Stimulated activated naive CD4-positive, alpha-beta T cell (primary cell): ENCODE results near the gene CHCHD6.

ENCODE experiments used
- DNase-seq, 6 experiments: peaks; one replicate each; lab custom pipeline; 2025; lab: John Stamatoyannopoulos, UW

CHCHD6 gene

DNA sequence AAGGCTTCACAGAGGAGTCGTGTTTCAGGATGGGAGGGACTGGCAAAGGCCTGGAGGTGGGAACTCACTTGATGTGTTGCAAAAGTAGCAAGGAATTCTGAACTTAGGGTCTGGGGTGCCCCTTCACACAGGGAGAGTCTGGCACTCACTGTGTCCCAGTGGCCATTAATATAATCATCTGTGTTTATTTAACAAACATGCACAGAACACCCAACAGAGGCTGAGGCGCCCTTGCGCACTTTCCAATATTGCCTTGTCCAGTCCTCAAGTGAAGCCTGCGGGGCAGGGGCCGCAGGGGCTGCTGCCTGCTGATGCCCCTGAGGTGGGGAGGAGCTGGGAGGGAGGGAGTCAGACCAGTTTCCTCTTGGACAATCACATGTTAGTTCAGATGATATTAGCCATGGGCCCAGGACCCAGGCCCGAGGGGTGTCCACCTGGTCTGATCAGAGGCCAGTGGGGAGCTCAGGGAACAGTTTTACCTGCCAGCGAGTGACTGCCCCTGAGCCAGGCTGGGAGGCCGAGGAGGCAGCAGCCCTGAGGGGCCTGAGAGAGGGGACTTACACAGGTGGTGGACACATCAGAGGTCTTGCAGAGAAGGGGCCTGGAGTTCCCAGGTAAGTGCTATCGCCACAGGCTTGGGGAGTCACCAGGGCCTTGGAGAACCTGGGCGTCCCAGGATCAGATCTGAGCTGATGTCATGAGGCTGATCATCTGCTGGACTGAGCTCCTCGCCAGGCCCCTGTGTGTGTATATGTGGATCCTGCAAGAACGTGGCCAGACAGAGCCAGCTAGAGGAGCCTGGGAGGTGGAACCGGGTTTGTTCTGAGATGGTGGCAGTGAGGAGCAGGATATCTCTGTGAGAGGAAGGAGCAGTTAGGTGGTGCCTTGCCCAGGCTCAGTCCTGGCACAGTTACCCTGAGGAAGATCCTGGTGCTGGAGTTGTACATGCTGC, 35.3 kb upstream of the CHCHD6 start:
- no peak for DNase-seq

DNA sequence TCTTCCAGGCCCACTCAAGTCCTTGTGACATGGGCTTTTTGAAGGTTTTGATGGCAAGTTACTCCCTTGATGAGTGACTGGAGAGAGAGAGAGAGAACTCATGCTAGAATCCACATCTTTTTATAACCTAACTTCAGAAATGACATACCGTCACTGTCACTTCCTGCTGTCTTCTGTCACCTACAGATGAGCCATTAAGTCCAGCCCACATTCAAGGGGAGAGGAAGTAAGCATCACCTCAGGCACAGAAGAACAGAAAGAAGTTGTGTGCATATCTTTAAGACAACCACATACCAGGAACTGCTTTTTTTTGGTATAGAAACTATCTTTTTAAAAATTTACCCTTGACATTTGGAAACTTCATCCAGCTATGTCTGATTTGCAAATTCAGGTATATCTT, 32.5 kb upstream of the CHCHD6 start:
- peak in 1 of 6 experiments; percentile 26 for DNase-seq

DNA sequence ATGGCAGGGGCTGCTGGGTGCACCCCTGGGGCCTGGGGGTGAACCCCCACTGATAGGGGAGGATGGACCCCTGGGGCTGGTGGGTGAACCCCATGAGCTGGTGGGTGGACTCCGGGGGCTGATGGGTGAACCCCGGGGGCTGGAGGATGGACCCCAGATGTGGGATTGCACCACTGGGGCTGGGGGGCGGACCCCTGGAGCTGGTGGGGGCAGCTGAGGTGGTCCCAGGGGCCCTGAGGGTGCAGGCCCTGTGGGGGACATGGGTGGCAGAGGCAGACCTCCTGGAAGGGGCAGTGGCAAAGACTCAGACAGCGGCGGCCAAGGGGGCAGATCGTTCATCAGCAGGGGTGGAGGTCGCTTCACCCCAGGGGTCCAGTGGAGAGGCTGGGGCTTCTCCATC, 31.7 kb upstream of the CHCHD6 start:
- DNase-seq = no peak

DNA sequence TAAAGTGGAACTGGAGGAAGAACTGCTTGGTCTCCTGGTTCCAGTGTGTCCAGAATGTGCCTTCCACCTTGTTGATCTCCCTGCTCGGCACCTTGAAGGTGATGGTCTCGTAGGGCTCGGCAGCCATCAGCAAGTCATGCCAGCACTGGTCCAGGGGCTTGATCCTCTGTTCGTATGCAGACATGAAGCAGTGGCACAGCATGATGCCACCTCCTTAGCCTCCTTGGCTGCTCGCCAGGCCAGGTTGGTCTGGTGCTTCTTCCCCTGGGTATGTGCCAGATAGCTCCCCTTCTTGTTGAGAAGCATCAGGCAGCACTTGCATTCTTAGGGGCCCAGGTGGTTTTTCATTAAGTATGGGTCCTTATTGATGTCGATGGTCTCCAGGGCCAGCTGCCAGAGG, 31.3 kb upstream of the CHCHD6 start:
- DNase-seq = no peak

DNA sequence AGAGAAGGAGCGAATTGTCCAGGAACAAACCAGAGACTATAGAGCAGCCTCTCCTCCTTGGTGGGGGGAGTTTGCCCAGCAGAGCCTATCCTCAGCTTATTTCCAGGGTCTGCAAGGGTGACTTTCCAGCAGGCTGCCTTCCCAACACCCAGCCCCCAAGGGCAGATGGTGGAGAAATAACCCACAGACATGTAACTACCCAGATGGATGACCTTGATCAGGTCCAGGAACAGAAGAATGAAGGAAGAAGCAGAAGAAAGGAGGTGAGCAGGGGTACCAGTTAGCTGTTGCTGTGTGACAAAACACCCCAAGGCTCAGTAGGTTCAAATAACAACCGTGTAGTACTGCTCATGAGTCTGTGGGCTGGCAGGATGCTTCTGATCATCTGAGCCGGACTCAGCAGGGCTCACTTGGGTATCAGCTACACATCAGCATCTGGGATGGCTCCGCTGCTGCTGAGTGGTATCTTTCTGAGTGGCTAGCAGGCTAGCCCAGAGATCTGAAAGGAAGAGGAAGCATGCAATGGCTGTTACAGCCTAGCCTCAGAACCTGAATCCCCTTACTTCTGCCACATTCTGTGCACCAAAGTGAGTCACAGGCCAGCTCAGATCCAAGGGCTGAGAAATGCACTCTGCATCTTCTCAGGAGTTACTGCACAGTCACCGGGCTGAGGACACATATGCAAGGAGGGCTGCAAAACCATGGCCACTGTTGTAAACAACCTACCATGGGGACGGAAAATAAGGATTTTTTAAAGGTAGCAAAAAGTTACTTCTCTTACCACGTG, 26.9 kb upstream of the CHCHD6 start:
- no peak for DNase-seq

DNA sequence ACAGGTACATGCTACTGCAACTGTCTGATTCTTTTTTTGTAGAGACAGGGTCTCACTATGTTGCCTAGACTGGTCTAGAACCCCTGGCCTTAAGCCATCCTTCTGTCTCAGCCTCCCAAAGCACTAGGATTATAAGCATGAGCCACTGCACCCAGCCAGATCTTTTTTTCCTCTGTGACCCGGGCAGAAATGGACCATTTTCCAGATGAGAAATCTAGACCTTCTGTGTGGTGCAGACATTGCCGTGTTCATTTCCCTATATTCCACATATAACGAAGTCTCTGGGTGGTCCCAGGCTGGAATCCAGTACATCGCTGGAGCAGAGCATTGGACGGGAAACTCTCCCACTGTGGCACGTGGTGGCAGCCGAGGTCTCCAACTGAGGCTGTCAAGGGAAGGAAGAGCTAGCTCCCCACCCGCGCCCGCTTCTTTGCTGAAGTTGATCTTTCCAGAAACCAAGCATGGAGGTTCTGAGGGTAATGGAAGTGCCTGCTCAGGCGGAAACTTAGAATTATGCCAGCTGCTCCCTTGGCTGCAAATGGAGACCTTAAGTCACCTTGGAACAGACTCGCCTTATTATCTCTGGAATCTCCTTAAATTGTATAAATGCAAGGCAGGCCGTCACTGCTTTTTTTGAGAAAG, 26.1 kb upstream of the CHCHD6 start:
- no peak for DNase-seq

DNA sequence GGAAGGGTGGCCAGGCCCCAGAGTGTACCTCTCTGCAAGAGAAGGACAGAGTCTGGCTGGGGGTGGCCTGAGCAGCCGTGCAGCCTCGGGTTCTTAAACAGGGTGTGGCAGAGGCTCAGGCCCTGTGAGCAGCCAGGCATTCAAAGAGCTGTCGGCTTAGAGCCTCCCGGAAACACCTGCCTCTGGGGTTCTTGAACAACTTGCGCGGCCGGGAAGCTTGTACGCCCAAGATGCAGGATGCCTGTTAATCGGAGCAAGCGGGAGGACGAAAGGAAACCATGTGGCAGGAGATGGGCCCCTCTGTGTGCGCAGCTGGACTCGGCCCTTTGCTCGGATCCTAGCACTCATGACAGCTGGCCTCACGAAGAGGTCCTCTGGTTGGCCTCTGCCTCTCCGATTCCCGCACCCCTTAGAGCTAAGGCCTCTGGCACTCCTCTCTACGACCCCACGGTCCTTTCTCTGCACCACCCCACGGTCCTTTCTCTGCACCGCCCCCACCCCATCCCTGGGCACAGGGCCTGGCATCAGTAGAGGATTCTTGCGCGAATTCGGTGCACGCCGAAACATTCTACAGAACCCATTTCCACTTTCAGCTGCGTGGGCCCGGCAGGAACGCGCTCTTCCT, 25.2 kb upstream of the CHCHD6 start:
- no peak for DNase-seq

DNA sequence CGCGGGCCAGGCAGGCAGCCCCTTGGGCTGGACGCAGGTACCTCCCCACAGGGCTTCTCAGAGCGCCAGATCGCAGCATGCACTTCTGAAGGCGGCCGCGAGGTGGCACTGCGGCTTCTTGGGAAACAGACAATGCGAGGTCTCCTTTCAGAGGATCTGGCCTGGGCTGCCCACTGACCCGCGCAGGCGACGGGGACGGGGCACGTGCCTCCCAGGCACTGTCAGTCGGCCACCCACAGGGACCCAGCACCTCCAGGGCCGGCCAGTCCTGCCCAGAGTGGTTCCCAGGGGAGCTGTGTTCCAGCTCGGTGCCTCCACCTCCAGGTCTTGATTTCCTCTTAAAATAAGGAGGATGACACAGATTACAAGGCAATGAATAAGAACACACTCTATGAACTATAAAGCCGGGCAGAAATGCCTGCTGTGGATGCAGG, 24.7 kb upstream of the CHCHD6 start:
- peak; percentile 30 to 74 (median 66) for DNase-seq

DNA sequence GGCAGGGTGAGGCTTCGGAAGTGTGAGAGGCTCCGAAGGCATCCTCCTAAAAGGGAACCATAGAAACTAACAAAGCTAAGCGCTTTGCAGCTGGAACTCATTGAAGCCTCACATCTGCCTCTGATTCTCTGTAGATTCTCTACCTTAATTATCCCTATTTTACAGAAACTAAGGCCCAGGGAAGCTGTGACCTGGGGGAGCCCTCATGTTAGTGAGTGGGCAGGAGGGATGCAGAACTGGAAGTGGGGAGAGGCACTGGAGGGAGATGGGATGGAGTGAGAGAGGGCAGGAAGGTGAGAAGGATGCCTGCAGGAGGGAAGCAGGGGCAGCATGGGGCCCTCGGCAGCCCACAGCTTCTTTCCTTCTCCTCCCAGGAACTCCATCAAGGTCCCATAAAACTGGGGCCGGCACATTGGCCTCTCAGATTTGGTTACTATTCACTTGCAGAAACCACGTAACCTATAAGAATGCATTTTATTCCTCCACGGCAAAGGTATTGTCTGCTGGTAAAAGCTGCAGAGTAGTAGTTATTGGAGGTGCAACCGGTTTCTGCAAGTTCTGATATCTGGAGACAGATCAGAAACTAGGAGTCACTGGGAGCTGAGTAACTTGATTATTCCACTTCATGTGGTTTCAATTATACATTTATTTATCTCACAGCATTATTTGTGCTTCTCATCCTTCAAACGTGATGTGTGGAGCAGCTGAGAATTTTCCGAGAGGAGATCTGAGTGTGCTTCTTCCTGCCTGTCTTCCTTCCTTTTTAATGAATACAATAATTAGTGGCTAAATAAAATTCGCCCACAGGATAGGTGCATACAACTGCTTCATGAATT, 24.0 kb upstream of the CHCHD6 start:
- DNase-seq = no peak

DNA sequence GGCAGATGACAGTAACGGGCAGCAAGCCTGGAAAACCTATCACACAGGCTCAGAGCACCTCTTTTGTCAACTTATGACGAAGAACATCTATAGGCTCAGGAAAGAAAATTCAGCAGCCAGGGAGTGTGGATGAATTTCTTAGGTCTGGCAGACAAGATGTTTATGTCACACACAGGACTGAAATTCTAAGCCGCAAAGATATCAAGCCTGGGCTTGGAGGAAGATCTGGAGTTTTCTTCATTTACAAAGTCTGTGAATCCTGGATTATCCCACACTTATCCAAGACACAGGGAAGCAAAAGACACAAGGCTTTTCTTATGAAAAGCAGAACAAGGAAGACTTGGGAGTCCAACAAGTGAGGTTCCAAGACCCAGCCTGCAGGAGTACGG, 23.4 kb upstream of the CHCHD6 start:
- DNase-seq = no peak

DNA sequence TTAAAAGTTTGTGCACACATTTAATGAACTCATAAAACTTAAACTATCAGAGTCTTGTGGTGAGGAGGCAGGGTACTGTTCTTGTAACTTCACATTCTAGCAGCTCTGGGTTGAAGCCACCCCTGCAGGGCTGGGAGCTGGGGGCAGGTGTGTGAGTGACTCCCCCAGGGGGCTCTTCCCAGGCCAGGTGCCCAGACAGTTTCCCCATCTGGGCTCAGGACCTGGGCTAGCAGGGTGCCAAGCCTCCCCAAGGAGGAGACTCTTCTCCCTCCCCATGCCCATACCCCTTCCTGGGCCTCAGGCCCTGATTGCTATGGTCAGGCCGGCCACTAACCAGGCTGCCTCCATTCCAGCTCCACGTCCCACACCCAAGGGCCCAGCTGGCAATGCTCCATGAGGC, 22.0 kb upstream of the CHCHD6 start:
- DNase-seq = no peak

DNA sequence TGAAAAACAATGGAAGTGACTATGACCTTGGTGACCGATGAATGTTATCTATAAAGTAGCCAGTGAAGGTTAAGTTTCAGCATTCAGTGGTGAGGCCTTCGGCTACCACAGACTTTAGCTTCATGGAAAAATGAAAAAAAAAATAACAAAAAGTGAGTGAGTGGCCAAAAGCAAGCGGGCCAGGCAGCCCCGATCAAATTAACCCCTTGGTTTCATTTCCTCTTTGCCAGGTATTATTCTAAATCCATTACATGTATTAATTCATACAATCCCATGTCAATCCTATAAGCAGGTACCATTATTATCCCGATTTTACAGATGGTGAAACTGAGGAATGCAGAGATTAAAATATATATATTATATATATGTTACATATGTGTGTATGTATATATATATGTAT, 21.0 kb upstream of the CHCHD6 start:
- no peak for DNase-seq

DNA sequence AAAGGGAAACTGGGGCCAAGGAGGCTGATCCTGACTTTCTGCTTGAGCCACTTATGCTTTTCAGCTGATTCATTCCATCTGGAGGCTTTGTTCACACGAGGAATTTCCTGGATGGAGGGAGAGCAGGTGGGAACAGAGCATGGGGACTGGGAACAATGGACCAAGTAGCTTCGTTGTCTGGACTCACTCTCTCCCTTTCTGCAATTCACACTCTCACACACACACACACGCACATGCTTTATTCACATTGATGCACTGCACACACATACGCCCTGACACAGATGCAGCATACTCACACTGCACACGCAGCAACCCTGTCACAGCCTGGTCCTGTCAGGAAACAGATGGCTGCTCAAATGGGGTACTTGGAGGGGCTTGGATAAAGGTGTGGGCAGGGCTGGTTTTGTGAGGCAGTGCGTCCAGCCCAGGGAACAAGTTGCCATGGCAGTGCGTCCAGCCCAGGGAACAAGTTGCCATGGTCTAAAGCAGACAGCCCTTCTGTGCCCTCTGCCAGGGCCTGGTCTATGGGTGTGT, 19.8 kb upstream of the CHCHD6 start:
- DNase-seq = no peak

DNA sequence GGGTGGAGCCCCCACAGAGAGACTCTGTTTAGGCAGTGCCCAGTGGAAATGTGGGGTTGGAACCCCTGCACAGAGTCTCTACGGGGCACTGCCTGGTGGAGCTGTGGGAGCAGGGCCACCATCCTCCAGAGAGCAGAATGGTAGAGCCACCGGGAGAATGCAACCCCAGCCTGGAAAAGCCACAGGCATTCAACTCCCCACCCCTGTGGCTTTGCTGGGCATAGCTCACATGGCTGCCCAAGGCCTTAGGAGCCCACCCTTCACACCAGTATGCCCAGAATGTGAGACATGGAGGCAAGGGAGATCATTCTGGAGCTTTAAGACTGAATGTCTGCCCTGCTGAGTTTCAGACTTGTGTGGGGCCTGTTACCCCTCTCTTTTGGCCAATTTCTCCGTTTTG, 19.0 kb upstream of the CHCHD6 start:
- no peak for DNase-seq

DNA sequence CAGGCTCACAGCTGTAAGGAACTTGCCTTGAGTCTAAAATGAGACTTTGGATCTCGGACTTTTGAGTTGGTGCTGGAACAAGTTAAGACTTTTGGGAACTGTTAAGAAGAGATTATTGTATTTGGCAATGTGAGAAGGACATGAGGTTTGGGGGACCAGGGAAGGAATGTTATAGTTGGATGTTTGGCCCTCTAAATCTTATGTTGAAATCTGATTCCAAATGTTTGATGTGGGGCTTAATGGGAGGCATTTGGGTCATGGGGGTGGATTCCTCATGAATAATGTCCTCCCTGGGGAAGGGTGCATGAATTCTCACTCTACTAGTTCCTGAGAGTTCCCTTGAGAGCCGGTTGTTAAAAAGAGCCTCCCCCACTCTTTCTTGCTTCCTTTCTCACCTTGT, 18.5 kb upstream of the CHCHD6 start:
- no peak for DNase-seq

DNA sequence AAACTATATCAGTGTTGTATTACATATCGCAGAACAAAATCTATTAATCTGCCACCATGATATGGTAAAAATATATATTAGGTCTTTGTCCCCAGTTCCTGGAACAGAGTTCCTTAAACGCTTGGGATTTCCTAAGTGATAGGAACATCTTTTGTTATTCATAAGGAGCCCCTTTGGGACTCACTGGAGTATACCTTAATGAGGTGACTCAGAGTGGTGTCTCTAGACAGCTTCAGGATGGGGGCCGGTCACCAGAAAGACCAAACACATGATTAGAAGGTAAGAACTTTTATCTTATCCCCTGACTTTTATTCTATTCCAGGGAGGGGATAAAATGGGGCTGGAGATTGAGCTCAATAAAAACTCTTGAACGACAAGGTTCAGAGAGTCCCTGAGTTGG, 12.3 kb upstream of the CHCHD6 start:
- no peak for DNase-seq

DNA sequence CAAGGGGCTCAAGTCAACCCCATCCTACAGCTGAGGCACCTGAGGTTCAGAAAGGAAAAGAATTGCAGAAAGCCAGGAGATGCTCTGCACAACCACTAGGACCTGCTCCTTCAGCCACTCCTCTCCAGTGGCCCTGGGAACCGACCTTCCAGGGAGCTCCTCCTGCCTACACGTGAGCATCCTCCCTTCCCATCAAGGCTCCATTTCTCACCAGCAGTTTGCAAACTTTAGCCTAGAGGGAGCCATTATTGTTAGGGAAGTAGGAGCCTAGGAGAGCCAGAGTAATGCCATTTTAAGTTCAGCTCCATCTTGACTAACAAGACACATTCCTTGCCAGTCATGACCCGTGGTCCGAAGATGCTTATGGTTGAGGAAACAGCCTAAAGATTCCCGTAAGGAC, 11.2 kb upstream of the CHCHD6 start:
- DNase-seq = no peak

DNA sequence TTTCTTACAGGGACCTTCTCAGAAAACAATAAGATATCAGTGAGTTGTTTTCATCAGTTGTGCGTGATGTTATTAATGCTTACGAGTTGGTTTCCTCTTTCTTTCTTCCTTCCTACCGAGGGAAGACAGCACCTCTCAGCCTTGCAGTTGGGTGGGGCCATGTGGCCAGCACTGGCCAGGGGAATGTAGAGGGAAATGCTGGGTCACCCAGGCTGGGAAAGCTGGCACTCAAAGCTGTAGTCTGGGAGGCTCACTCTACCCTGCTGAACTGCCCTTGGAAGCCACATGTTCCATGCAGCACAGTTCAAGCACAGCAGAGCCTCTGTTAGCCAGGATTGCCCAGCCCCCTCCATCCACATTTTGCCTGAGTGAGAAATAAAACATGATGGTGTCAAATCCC, 10.1 kb upstream of the CHCHD6 start:
- no peak for DNase-seq

DNA sequence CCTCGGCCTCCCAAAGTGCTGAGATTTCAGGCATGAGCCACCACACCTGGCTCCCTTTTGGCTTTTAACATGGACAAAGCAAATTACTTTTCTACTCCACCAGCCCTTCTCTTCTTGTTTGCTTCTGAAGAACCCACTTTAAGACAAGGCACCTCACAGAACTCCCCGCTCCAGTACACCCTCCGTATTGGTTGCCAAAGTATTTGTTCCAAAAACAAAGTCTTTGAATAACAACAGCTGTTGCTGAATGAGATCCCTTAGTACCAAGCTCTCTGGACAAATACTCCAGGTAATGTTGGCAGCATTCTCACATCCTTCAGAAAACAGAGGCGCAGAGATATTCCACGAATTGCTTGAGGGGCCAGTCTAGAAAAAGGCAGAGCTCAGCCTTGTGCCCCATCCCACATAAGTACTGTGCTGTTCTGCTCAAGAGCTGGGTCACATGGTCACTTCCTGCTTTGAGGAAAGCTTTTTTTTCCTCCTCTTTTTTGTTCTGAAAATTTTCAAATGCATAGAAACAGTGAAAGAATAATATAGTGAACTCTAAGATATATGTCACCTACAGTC, 7.3 kb upstream of the CHCHD6 start:
- no peak for DNase-seq

DNA sequence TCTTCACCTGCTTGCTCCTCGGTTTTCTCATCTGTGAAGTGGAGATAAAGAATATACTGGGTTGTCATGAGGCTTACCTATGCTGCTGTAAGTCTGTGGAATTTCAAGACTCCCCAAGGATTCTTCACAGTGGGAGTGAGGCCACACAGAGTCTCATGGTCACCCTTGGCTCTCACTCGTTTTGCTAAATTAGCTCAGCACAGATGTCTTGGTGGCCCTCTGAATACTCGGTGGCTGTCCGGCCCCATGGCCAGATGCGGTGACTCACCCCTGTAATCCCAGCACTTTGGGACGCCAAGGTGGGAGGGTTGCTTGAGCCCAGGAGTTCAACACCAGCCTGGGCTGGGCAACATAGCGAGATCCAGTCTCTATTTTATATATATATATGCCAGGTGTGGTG, 5.0 kb upstream of the CHCHD6 start:
- no peak for DNase-seq
